ENCODE data around the gene TCEA3.

Gene TCEA3

DNA sequence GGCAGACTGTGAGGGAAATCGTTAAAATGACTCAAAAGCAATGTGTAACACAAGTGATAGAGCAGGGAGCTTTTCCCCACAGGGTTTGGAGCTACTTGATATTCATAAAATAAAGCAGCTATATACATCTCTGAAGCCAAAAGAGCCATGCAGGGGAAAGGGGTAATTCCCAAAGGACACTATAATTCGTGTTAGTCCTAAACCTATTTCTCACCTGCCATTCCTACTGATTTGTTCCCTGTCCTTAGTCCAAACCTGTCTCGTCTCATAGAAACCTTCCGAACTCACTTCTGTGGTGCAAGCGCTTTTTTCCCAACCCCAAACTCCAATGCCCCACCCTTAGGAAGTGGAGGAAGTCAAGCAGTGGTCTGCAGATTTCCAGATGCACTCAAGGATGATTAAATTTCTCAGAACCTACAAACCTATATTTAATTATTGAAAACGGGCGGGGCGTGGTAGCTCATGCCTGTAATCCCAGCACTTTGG lies 79.5 kb downstream of the TCEA3 start:
- peak overlapping the region; percentile 78 for H3K4me2 ChIP-seq (ENCODE audit: low read length)
- H3K27ac ChIP-seq, result peak overlapping the region; percentile 94
- H3K9me3 ChIP-seq (ENCODE audit: control insufficient read depth, low read length), result no peaks in the 10 kb centered on the region
- H3K4me1 ChIP-seq, result peaks cover 4% of the 10 kb centered on the region
- H3K27me3 ChIP-seq (ENCODE audit: control insufficient read depth, insufficient read depth, low read length), result no peaks in the 10 kb centered on the region
- TF ChIP-seq, protein P1, sequence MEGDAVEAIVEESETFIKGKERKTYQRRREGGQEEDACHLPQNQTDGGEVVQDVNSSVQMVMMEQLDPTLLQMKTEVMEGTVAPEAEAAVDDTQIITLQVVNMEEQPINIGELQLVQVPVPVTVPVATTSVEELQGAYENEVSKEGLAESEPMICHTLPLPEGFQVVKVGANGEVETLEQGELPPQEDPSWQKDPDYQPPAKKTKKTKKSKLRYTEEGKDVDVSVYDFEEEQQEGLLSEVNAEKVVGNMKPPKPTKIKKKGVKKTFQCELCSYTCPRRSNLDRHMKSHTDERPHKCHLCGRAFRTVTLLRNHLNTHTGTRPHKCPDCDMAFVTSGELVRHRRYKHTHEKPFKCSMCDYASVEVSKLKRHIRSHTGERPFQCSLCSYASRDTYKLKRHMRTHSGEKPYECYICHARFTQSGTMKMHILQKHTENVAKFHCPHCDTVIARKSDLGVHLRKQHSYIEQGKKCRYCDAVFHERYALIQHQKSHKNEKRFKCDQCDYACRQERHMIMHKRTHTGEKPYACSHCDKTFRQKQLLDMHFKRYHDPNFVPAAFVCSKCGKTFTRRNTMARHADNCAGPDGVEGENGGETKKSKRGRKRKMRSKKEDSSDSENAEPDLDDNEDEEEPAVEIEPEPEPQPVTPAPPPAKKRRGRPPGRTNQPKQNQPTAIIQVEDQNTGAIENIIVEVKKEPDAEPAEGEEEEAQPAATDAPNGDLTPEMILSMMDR (IDR thresholded peaks at IDR 0.05), result no peak
- H3K9ac ChIP-seq, result peak overlapping the region; percentile 46
- H3K79me2 ChIP-seq, result peaks cover 21% of the 10 kb centered on the region
- peak overlapping the region; percentile 98 for H2AFZ ChIP-seq
- no peaks in the 10 kb centered on the region for H3K36me3 ChIP-seq (ENCODE audit: control insufficient read depth, insufficient read depth, low read length)
- H3K4me3 ChIP-seq (ENCODE audit: low read depth, low read length), result peak overlapping the region; percentile 65

DNA sequence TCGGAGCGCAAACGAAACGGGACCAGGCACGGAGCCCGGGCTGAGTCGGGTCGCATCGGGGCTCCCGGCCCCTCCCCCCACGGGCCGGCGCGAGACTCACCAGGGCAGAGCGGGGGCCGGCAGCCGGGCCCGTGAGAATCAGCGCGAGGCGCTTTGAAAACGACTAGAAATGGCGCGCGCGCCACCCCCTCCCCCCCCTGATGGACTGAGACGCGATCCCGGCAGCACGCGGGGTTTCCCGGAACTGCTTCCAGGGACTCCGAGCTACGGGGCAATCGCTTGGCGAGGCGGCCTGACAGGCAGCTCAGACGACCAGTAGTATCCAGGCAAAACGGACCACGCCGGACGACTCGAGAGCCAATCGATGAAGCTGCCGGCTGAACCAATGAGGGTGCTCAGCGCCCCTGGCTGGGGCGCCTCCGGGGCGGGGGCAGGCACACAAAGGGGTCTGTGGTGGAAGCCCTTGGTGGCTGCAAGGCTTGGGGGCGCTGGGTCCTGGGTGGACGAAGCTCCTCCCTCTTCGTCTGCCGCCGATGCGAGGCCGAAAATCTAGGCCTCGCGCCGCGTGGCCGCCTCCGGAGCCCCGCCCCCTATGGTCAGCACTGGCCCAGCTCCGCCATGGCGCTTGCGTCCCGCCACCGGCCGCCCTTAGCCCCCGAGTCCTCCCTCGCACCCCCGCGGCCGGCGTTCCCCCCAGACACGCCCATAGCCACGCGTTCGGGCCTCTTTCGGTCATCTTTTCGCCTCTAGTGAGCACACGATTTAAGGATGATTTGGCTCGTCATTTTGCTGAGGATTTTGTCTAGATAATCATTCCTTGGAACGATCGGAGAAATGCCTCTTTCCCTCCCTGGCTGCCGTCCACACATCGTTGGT lies 80.2 kb downstream of the TCEA3 start, which contains the start of gene HNRNPR:
TSS of gene HNRNPR (minus strand) at position 174 of the 876 bp plus-strand sequence. CDS start 3,276 bp downstream, outside the sequence.
- no peaks in the 10 kb centered on the region for H3K9me3 ChIP-seq (ENCODE audit: control insufficient read depth, low read length)
- H3K79me2 ChIP-seq, result peaks cover 24% of the 10 kb centered on the region
- H3K4me2 ChIP-seq (ENCODE audit: low read length), result peak within 1 kb of the TSS; percentile 94
- no peaks in the 10 kb centered on the region for H3K27me3 ChIP-seq (ENCODE audit: control insufficient read depth, insufficient read depth, low read length)
- H3K4me3 ChIP-seq (ENCODE audit: low read depth, low read length), result peak within 1 kb of the TSS; percentile 65
- TF ChIP-seq, protein P1 (IDR thresholded peaks at IDR 0.05), result no peak
- peak within 1 kb of the TSS; percentile 46 for H3K9ac ChIP-seq
- H2AFZ ChIP-seq, result peak within 1 kb of the TSS; percentile 98
- no peaks in the 10 kb centered on the region for H3K36me3 ChIP-seq (ENCODE audit: control insufficient read depth, insufficient read depth, low read length)
- H3K4me1 ChIP-seq, result peaks cover 4% of the 10 kb centered on the region
- peak within 1 kb of the TSS; percentile 94 for H3K27ac ChIP-seq

DNA sequence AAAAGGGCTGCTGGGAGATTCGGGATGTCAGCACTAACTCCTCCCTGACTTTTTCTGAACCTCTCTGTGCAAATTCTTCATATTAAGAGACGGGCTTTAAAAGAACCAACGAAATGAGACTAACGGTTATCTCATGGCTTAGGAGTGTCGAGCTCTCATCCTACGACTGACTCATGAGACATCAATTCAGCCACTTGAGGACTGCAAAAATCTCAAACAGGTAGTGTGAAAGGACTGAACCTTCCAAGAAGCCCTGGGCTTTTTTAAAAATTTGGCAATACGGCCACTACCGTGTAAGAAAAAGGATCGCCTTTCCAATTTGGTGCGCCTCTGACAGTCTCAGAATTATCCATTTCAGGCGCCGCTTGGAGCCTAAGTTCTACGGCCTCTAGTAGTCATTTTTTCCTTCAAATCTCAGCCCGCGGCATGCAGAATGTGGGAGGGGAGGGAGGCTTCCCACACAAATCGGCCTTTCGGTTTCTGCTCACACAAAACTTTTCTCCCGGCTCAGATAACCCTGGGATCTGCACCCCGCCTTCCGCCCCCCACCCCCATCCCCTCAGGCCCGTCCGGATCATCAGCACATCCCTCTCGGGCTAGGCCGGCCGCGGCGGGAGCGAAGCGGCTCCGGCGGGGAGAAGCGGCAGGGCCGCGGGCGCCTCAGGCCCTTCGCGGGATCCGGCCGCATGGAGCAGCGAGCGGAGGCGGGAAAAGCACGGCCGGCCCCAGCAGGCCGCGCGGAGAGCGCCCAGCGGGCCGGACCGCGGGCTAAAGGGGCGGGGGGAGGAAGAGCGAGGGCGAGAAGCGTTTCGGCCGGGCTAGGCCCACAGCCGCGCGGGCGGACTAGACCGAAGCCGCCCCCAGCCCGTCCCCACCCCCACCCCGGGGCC lies 81.1 kb downstream of the TCEA3 start:
- Histone ChIP-seq H3K9me3 (ENCODE audit: control insufficient read depth, low read length) (no peaks in the 10 kb centered on the region), H3K4me2 (ENCODE audit: low read length) (peak overlapping the region; percentile 94), H3K27ac (peak overlapping the region; percentile 94), H3K27me3 (ENCODE audit: control insufficient read depth, insufficient read depth, low read length) (no peaks in the 10 kb centered on the region), H3K79me2 (peaks cover 29% of the 10 kb centered on the region), H3K9ac (peak overlapping the region; percentile 46), H3K4me3 (ENCODE audit: low read depth, low read length) (peak overlapping the region; percentile 65), H3K36me3 (ENCODE audit: control insufficient read depth, insufficient read depth, low read length) (no peaks in the 10 kb centered on the region), H2AFZ (peak overlapping the region; percentile 73), H3K4me1 (peaks cover 4% of the 10 kb centered on the region)
- TF ChIP-seq, protein P1 (IDR thresholded peaks at IDR 0.05), result no peak

DNA sequence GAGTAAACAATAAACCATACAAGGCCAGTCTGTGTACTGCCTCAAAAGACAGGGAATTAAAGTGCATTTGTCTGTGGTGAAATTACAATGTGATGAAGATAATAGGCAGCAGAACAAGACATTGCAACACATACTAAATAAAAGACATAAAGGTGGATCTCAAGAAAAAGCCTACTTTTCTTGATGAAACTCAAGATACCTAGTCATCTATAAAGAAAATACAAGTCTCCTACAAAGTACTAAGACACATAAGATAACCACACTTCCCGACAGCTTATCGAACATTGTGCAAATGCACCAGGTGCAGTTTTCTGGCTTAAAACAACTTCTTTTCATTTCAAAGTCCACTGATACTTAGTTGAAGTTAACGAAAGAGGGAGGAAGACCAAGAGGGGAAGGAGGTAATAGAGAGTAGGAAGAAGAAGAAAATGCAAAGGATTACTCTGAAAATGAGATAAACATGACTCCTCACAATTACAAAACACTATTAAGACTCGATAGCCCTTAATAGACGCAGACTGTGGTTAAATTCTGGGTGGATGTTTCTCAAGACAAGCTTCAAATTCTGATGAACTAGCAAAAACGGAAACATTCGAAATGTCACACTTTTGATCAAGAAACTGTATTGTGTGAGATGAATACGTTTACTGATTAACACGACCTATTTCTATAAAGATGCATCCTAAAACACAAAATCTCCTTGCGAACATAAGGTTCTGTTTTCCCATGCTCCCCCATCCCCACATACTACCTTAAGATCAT lies 82.4 kb downstream of the TCEA3 start:
- Histone ChIP-seq H3K27me3 (ENCODE audit: control insufficient read depth, insufficient read depth, low read length) (no peaks in the 10 kb centered on the region), H3K9me3 (ENCODE audit: control insufficient read depth, low read length) (no peaks in the 10 kb centered on the region), H3K36me3 (ENCODE audit: control insufficient read depth, insufficient read depth, low read length) (no peaks in the 10 kb centered on the region), H3K9ac (no peak overlapping the region), H3K4me3 (ENCODE audit: low read depth, low read length) (peak overlapping the region; percentile 20), H3K4me1 (peaks cover 4% of the 10 kb centered on the region), H3K27ac (no peak overlapping the region), H3K79me2 (peaks cover 29% of the 10 kb centered on the region), H2AFZ (no peak overlapping the region), H3K4me2 (ENCODE audit: low read length) (peak overlapping the region; percentile 94)
- TF ChIP-seq, protein P1 (IDR thresholded peaks at IDR 0.05), result no peak

Data from parathyroid adenoma (tissue), 2 donors.